GM23338 (cell line): Measurements from ENCODE around the gene ME3.

Experiments
- CREB1 ChIP-seq: fragments of 250-450 bp; sonication (Bioruptor Pico); IDR thresholded peaks from 2 replicates; pipeline ENCODE4 v1.5.0; 2020; ENCODE audit warnings: low read depth, mild to moderate bottlenecking, moderate library complexity
- CTCF ChIP-seq, 2 experiments: fragments of 200-600 bp in 1 of 2; sonication (generic) in 1 of 2; conservative IDR thresholded peaks; 2 replicates each; pipeline versions ENCODE4 v1.5.1 to v1.6.1; 2016 to 2017; ENCODE audit warnings: antibody characterized with exemption in 2 of 2, low read depth in 2 of 2, mild to moderate bottlenecking in 2 of 2, moderate library complexity in 1 of 2
- ETS1 ChIP-seq: IDR thresholded peaks from 2 replicates; pipeline ENCODE4 v1.6.1; 2016; ENCODE audit warnings: antibody characterized with exemption
- EZH2 ChIP-seq: fragments of 200-600 bp; sonication (generic); IDR thresholded peaks from one replicate; pipeline ENCODE4 v1.8.0; 2017; ENCODE audit warnings: antibody characterized with exemption, mild to moderate bottlenecking, low read depth; ENCODE audit not compliant: unreplicated experiment
- POLR2AphosphoS5 ChIP-seq: IDR thresholded peaks from 2 replicates; pipeline ENCODE4 v1.6.1; 2016; ENCODE audit warnings: antibody characterized with exemption, low read depth
- TF ChIP-seq, protein P1 (sequence below): IDR thresholded peaks from one replicate; pipeline ENCODE4 v1.6.1; 2018; ENCODE audit warnings: antibody characterized with exemption; ENCODE audit not compliant: unreplicated experiment

DNA sequence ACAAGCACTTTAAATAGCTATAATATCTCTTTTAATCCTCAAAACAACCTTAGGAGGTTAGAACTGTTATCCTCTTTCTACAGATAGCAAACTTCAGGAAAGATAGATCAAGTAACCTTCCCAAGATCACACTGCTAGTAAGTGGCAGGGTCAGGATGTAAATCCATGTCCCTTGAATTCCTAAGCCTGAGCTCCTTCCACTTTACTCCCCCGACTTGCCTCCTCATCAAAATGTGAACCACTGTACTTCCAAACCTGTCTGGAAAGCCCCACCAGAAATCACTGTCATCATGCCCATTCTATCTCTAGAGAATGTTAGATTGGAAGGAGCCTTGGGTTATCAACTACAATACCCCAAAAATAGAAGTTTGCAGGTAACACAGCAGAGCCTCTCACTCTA is 33.7 kb downstream of the ME3 start:
- TF ChIP-seq CTCF (conservative IDR thresholded peaks at IDR 0.05; ENCODE audit: low read depth in 2 of 2) (no peak), CREB1 (CRISPR knock-in tag) (no peak), POLR2AphosphoS5 (no peak), ETS1 (no peak), EZH2 (no peak)
- TF ChIP-seq, protein P1, sequence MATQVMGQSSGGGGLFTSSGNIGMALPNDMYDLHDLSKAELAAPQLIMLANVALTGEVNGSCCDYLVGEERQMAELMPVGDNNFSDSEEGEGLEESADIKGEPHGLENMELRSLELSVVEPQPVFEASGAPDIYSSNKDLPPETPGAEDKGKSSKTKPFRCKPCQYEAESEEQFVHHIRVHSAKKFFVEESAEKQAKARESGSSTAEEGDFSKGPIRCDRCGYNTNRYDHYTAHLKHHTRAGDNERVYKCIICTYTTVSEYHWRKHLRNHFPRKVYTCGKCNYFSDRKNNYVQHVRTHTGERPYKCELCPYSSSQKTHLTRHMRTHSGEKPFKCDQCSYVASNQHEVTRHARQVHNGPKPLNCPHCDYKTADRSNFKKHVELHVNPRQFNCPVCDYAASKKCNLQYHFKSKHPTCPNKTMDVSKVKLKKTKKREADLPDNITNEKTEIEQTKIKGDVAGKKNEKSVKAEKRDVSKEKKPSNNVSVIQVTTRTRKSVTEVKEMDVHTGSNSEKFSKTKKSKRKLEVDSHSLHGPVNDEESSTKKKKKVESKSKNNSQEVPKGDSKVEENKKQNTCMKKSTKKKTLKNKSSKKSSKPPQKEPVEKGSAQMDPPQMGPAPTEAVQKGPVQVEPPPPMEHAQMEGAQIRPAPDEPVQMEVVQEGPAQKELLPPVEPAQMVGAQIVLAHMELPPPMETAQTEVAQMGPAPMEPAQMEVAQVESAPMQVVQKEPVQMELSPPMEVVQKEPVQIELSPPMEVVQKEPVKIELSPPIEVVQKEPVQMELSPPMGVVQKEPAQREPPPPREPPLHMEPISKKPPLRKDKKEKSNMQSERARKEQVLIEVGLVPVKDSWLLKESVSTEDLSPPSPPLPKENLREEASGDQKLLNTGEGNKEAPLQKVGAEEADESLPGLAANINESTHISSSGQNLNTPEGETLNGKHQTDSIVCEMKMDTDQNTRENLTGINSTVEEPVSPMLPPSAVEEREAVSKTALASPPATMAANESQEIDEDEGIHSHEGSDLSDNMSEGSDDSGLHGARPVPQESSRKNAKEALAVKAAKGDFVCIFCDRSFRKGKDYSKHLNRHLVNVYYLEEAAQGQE = no peak
